ENCODE measurements around the gene SELENOV. TPM values are rescaled to one million over a fixed set of nuclear protein-coding genes. Genes with fewer than 3 reads are reported as not detected.

The SELENOV gene
- total RNA-seq, 1 donor from 2014 or later: not detected

GRCh38 chr19:39555883-39556282 lies 40.9 kb downstream of the SELENOV start:
- intact Hi-C loops (cut with micrococcal nuclease): no loop called here

GRCh38 chr19:39557811-39558623 lies 43.1 kb downstream of the SELENOV start:
- no peaks in the 10 kb centered on the region for H3K9me3 Mint-ChIP-seq
- no peaks in the 10 kb centered on the region for H3K36me3 Mint-ChIP-seq (ENCODE audit: low read depth)
- intact Hi-C loops (cut with micrococcal nuclease): no loop called here
- peak overlapping the region; percentile 35 for H3K27ac Mint-ChIP-seq
- H3K4me3 Mint-ChIP-seq: peak overlapping the region; percentile 41
- DNase-seq (ENCODE audit: low spot score): no peak
- no peaks in the 10 kb centered on the region for H3K27me3 Mint-ChIP-seq (ENCODE audit: insufficient read depth)
- peaks cover 26% of the 10 kb centered on the region for H3K4me1 Mint-ChIP-seq (ENCODE audit: low read depth)

More at GRCh38 chr19:39555883-39556282, 40.9 kb downstream of the SELENOV start:
- Mint-ChIP-seq H3K9me3 (no peaks in the 10 kb centered on the region), H3K36me3 (ENCODE audit: low read depth) (no peaks in the 10 kb centered on the region), H3K27ac (no peak overlapping the region), H3K4me1 (ENCODE audit: low read depth) (peaks cover 37% of the 10 kb centered on the region), H3K27me3 (ENCODE audit: insufficient read depth) (no peaks in the 10 kb centered on the region), H3K4me3 (no peak overlapping the region)
- DNase-seq (ENCODE audit: low spot score): no peak

DNA sequence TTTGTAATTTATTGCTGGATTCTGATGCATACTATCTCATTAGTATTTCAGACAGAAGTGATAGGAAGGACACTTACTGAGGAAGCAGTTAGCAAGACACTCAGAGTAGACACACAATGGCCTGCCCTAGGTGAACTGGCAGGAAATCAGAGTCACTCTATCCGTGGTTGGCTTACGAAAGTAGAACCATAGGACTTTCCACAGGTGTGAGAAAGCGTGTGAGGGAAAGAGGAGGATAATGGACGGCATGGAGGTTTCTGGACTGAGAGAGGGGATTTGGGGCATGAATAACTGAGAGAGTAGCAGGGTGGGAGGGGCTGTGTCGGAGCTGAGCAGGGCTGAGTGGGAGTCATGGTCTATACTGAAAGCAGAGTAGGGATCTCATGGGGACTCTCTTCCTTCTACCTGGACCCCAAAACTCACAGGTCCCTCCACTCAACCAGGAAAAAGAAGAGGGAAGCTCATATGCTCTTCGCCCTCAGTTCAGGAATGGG lies 43.7 kb downstream of the SELENOV start:
- no peaks in the 10 kb centered on the region for H3K27me3 Mint-ChIP-seq (ENCODE audit: insufficient read depth)
- no peaks in the 10 kb centered on the region for H3K9me3 Mint-ChIP-seq
- intact Hi-C loops (cut with micrococcal nuclease): no loop called here
- H3K36me3 Mint-ChIP-seq (ENCODE audit: low read depth): no peaks in the 10 kb centered on the region
- H3K27ac Mint-ChIP-seq: peak overlapping the region; percentile 66
- no peak for DNase-seq (ENCODE audit: low spot score)
- H3K4me3 Mint-ChIP-seq: peak overlapping the region; percentile 41
- H3K4me1 Mint-ChIP-seq (ENCODE audit: low read depth): peaks cover 26% of the 10 kb centered on the region

DNA sequence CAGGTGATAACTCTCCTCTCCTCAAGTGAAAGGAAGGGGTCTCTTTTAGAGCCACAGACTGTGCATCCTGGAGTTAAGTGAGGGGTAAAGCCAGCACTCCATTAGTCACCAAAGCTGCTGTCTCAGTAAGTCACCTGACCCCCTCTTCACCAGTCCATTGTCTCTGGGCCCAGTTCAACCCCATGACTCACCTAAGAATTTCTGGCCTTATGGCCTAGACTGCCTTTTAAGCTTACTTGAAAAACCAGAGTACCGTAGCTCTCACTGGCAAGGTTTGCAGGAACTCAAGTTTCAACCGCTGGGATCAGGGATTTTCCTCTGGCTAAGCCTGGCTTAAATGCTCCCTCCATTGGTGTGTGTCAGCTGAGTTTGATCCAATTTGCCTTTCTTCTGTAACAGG lies 48.5 kb downstream of the SELENOV start:
- H3K36me3 Mint-ChIP-seq (ENCODE audit: low read depth): no peaks in the 10 kb centered on the region
- no peak overlapping the region for H3K4me3 Mint-ChIP-seq
- no peak overlapping the region for H3K27ac Mint-ChIP-seq
- no peak for DNase-seq (ENCODE audit: low spot score)
- H3K9me3 Mint-ChIP-seq: no peaks in the 10 kb centered on the region
- intact Hi-C loops (cut with micrococcal nuclease): no loop called here
- no peaks in the 10 kb centered on the region for H3K27me3 Mint-ChIP-seq (ENCODE audit: insufficient read depth)
- H3K4me1 Mint-ChIP-seq (ENCODE audit: low read depth): peaks cover 11% of the 10 kb centered on the region

DNA sequence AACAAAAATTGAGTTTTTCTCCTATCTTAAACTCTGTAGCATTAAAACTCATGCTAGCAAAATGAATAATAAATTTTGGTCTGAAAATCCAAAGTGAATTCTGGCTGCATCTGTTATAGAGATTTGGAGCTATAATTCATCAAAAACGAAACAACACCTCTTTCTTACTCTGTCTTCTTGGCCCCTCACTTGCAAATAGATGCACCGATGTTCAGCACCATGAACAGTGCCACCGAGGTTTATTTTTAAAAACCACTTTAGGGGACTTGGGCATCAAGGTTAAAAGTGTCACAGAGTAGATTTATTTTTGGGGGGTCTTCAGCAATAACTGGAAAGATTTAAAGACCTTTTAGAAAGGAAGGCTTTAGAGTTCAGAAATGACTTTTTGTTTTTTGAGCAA lies 51.1 kb downstream of the SELENOV start:
- H3K27ac Mint-ChIP-seq: no peak overlapping the region
- H3K4me1 Mint-ChIP-seq (ENCODE audit: low read depth): peaks cover 6% of the 10 kb centered on the region
- intact Hi-C loops (cut with micrococcal nuclease): no loop called here
- DNase-seq (ENCODE audit: low spot score): no peak
- H3K4me3 Mint-ChIP-seq: no peak overlapping the region
- H3K9me3 Mint-ChIP-seq: no peaks in the 10 kb centered on the region
- H3K27me3 Mint-ChIP-seq (ENCODE audit: insufficient read depth): peaks cover 2% of the 10 kb centered on the region
- no peaks in the 10 kb centered on the region for H3K36me3 Mint-ChIP-seq (ENCODE audit: low read depth)

- Mint-ChIP-seq H3K4me1 (ENCODE audit: low read depth) (peaks cover 6% of the 10 kb centered on the region), H3K27me3 (ENCODE audit: insufficient read depth) (peaks cover 7% of the 10 kb centered on the region), H3K9me3 (peaks cover 7% of the 10 kb centered on the region), H3K4me3 (no peak overlapping the region), H3K27ac (peak overlapping the region; percentile 22), H3K36me3 (ENCODE audit: low read depth) (no peaks in the 10 kb centered on the region)
- intact Hi-C loops (cut with micrococcal nuclease): no loop called here
- no peak for DNase-seq (ENCODE audit: low spot score)
Measured at GRCh38 chr19:39568604-39569003, 53.7 kb downstream of the SELENOV start.

Other genes starting within 250 kb of the SELENOV start
- gene IFNL2, start 246.7 kb upstream of the SELENOV start, total RNA-seq: not detected in 2 replicates
- 0.23 TPM in 1 of 2 replicates, not detected in the other for gene IFNL1, start 218.7 kb upstream of the SELENOV start, total RNA-seq
- 5.7 and 6.0 TPM in 2 replicates for gene LRFN1, start 194.3 kb upstream of the SELENOV start, total RNA-seq
- gene GMFG, start 179.1 kb upstream of the SELENOV start, total RNA-seq: 355 and 359 TPM in 2 replicates
- 71.3 and 71.8 TPM in 2 replicates for gene SAMD4B, start 172.7 kb upstream of the SELENOV start, total RNA-seq
- gene PAF1, start 124.0 kb upstream of the SELENOV start, total RNA-seq: 54.8 and 57.3 TPM in 2 replicates
- 37.5 and 45.8 TPM in 2 replicates for gene MED29, start 123.8 kb upstream of the SELENOV start, total RNA-seq
- gene ZFP36, start 108.3 kb upstream of the SELENOV start, total RNA-seq: 31.2 and 32.0 TPM in 2 replicates
- 43.9 and 47.3 TPM in 2 replicates for gene PLEKHG2, start 102.5 kb upstream of the SELENOV start, total RNA-seq
- gene RPS16, start 79.2 kb upstream of the SELENOV start, total RNA-seq: 2,440 and 2,532 TPM in 2 replicates
- 200 and 203 TPM in 2 replicates for gene SUPT5H, start 69.6 kb upstream of the SELENOV start, total RNA-seq
- 121 and 127 TPM in 2 replicates for gene TIMM50, start 34.3 kb upstream of the SELENOV start, total RNA-seq
- gene DLL3, start 16.2 kb upstream of the SELENOV start, total RNA-seq: 1.6 and 2.1 TPM in 2 replicates
- gene EID2B, start 17.7 kb downstream of the SELENOV start, total RNA-seq: 3.2 and 3.7 TPM in 2 replicates
- 17.0 and 17.6 TPM in 2 replicates for gene EID2, start 25.0 kb downstream of the SELENOV start, total RNA-seq
- gene LGALS13, start 87.4 kb downstream of the SELENOV start, total RNA-seq: not detected in 2 replicates
- gene LGALS16, start 140.8 kb downstream of the SELENOV start, total RNA-seq: not detected in 2 replicates
- gene LGALS14, start 189.3 kb downstream of the SELENOV start, total RNA-seq: 0.56 TPM in 1 of 2 replicates, not detected in the other
- 2.3 and 2.6 TPM in 2 replicates for gene CLC, start 222.9 kb downstream of the SELENOV start, total RNA-seq

All from activated T-helper 1 cell treated with anti-CD3 and anti-CD28 coated beads, Interleukin-12 subunit alpha, Interleukin-12 subunit beta, Interleukin-2, Interleukin-4 antibody, amounts not matched to agents 30 ng/mL and 10 ng/mL and 1 ng/mL, durations not matched to agents 14 hours and 24 hours and 36 hours (primary cell).